SK-N-SH (cell line): ENCODE results near the gene NAPB.

ENCODE experiments used
- ELF1 ChIP-seq: IDR thresholded peaks from 2 replicates; pipeline ENCODE4 v1.4.0; 2012
- EZH2phosphoT487 ChIP-seq: fragments of 200-600 bp; sonication (generic); IDR thresholded peaks from 2 replicates; pipeline ENCODE4 v1.6.1; 2017; ENCODE audit warnings: low read depth, mixed run types, mild to moderate bottlenecking, antibody characterized with exemption, moderate library complexity, borderline replicate concordance
- TAF1 ChIP-seq: IDR thresholded peaks from 2 replicates; pipeline ENCODE4 v1.6.1; 2012; ENCODE audit warnings: low read depth, mild to moderate bottlenecking, low read length, moderate library complexity, borderline replicate concordance
- TF ChIP-seq, protein P1 (sequence below): fragments of 200-600 bp; sonication (generic); IDR thresholded peaks from 2 replicates; pipeline ENCODE4 v1.6.1; 2017; ENCODE audit warnings: antibody characterized with exemption, mild to moderate bottlenecking, moderate library complexity

DNA sequence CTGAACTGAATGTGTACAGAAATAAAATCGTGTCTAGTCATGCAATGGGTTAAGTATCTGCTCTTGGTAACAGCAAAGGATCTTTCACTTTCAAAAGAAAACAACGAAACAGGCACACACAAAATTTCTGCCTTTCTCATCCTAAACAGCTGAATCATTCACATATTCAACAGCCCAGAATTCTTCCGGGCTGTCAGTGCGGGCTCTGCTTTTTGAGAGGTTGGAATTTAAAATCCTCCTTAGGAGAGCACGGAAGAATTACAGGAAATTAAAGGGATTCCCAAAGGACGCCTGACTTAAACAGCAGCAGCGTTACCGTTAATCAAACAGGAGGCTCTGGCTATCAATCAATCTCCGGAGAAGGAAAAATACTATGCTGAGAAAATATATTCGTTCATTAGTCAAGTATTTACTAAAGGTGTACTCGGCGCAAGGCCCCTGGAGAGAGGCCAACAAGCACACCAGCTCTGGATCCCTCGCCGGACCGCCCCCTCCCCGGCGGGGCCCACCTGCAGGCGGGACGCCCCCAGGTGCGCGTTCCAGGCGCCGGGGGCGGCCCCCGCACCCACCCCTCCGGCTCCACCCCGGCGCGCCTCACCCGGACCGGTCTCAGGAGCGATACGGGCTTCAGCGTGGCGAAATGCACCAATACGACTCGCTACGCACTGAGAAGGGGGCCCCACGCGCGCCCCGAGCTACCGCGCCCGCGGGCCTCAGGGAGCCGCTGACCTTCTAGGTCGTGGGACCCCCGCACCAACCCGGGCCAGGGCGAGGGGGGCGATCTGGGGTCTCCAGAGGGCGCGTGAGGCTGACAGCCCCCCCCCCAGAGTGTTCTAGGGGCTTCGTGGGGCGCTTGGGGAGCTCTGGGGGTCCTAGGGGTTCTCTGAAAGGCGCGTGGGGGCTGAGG, 1.0 kb downstream of the NAPB start:
- no peak for TF ChIP-seq ELF1
- no peak for TF ChIP-seq EZH2phosphoT487
- TF ChIP-seq, protein P1, sequence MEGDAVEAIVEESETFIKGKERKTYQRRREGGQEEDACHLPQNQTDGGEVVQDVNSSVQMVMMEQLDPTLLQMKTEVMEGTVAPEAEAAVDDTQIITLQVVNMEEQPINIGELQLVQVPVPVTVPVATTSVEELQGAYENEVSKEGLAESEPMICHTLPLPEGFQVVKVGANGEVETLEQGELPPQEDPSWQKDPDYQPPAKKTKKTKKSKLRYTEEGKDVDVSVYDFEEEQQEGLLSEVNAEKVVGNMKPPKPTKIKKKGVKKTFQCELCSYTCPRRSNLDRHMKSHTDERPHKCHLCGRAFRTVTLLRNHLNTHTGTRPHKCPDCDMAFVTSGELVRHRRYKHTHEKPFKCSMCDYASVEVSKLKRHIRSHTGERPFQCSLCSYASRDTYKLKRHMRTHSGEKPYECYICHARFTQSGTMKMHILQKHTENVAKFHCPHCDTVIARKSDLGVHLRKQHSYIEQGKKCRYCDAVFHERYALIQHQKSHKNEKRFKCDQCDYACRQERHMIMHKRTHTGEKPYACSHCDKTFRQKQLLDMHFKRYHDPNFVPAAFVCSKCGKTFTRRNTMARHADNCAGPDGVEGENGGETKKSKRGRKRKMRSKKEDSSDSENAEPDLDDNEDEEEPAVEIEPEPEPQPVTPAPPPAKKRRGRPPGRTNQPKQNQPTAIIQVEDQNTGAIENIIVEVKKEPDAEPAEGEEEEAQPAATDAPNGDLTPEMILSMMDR: no peak
- no peak for TF ChIP-seq TAF1
